Trophoblast cell (in vitro differentiated cells and primary cell): ENCODE results near the gene MAP2K4.

ENCODE experiments used
- DNase-seq, 2 donors: peaks; one replicate each; pipeline ENCODE4 v3.0.0-alpha.2; 2016
- H2AFZ ChIP-seq: 2 replicates; pipeline ENCODE4 v1.6.1; 2013; ENCODE audit warnings: low read length, moderate library complexity, mild to moderate bottlenecking; ENCODE audit not compliant: insufficient read depth, poor library complexity
- H2AK5ac ChIP-seq: 2 replicates; pipeline ENCODE4 v1.6.1; 2013; ENCODE audit warnings: mild to moderate bottlenecking, low read length
- H2BK120ac ChIP-seq: 2 replicates; pipeline ENCODE4 v1.6.1; 2013; ENCODE audit warnings: low read length, mild to moderate bottlenecking, moderate library complexity; ENCODE audit not compliant: insufficient read depth, poor library complexity
- H2BK12ac ChIP-seq: 2 replicates; pipeline ENCODE4 v1.6.1; 2013; ENCODE audit warnings: mild to moderate bottlenecking, low read length, moderate library complexity
- H2BK5ac ChIP-seq: 2 replicates; pipeline ENCODE4 v1.6.1; 2013; ENCODE audit warnings: low read length, low read depth, moderate library complexity, mild to moderate bottlenecking; ENCODE audit not compliant: poor library complexity
- H3K14ac ChIP-seq: 2 replicates; pipeline ENCODE4 v1.6.1; 2013; ENCODE audit warnings: mild to moderate bottlenecking, low read length
- H3K18ac ChIP-seq: 2 replicates; pipeline ENCODE4 v1.6.1; 2013; ENCODE audit warnings: mild to moderate bottlenecking, low read length
- H3K23ac ChIP-seq: 2 replicates; pipeline ENCODE4 v1.6.1; 2013; ENCODE audit warnings: low read length
- H3K27ac ChIP-seq: 2 replicates; pipeline ENCODE4 v1.5.1; 2013; ENCODE audit warnings: low read depth, mild to moderate bottlenecking, inconsistent platforms, low read length, moderate library complexity
- H3K27me3 ChIP-seq: 2 replicates; pipeline ENCODE4 v1.6.1; 2013; ENCODE audit warnings: inconsistent platforms, mild to moderate bottlenecking, low read length, moderate library complexity; ENCODE audit not compliant: insufficient read depth
- H3K36me3 ChIP-seq, 2 experiments: 1 replicate in 1 of 2; 2 replicates in 1 of 2; pipeline ENCODE4 v1.6.1; 2013; ENCODE audit warnings: low read length in 2 of 2, mild to moderate bottlenecking in 2 of 2, moderate library complexity in 1 of 2; ENCODE audit not compliant: insufficient read depth in 2 of 2, control insufficient read depth in 1 of 2
- H3K4ac ChIP-seq: 2 replicates; pipeline ENCODE4 v1.6.1; 2013; ENCODE audit warnings: low read depth, mild to moderate bottlenecking, low read length, moderate library complexity
- H3K4me1 ChIP-seq, 2 experiments: 1 replicate in 1 of 2; 2 replicates in 1 of 2; pipeline ENCODE4 v1.6.1; 2013; ENCODE audit warnings: low read length in 2 of 2, mild to moderate bottlenecking in 2 of 2, moderate library complexity in 1 of 2; ENCODE audit not compliant: insufficient read depth in 2 of 2, control insufficient read depth in 1 of 2
- H3K4me2 ChIP-seq: 2 replicates; pipeline ENCODE4 v1.6.1; 2013; ENCODE audit warnings: inconsistent platforms, mild to moderate bottlenecking, low read length, moderate library complexity
- H3K4me3 ChIP-seq: 2 replicates; pipeline ENCODE4 v1.5.1; 2013; ENCODE audit warnings: mild to moderate bottlenecking, low read depth, low read length, inconsistent platforms
- H3K79me1 ChIP-seq: one replicate; pipeline ENCODE4 v1.6.1; 2013; ENCODE audit warnings: low read length
- H3K79me2 ChIP-seq: 2 replicates; pipeline ENCODE4 v1.6.1; 2013; ENCODE audit warnings: low read length, mild to moderate bottlenecking; ENCODE audit not compliant: control insufficient read depth, insufficient read depth, poor library complexity
- H3K9ac ChIP-seq: 2 replicates; pipeline ENCODE4 v1.6.1; 2013; ENCODE audit warnings: mild to moderate bottlenecking, low read length
- H3K9me3 ChIP-seq: 2 replicates; pipeline ENCODE4 v1.6.1; 2013; ENCODE audit warnings: low read depth, mild to moderate bottlenecking, control low read depth, inconsistent platforms, low read length; ENCODE audit not compliant: insufficient read depth
- H4K12ac ChIP-seq: 2 replicates; pipeline ENCODE4 v1.6.1; 2013; ENCODE audit warnings: low read depth, mild to moderate bottlenecking, low read length, moderate library complexity
- H4K8ac ChIP-seq: 2 replicates; pipeline ENCODE4 v1.6.1; 2013; ENCODE audit warnings: low read depth, mild to moderate bottlenecking, low read length, moderate library complexity
- H4K91ac ChIP-seq: one replicate; pipeline ENCODE4 v1.6.1; 2013; ENCODE audit warnings: low read depth, mild to moderate bottlenecking, low read length, moderate library complexity
- WGBS: extraction: QIAGEN DNeasy Blood & Tissue Kit; methylation state at CpG from one replicate; pipeline ENCODE4 v1.1.7; 2013; ENCODE audit warnings: missing lambda C conversion rate; ENCODE audit not compliant: insufficient read length, insufficient coverage; ENCODE audit errors: extremely low coverage; 5-methylcytosine and 5-hydroxymethylcytosine counted together

The MAP2K4 gene

DNA sequence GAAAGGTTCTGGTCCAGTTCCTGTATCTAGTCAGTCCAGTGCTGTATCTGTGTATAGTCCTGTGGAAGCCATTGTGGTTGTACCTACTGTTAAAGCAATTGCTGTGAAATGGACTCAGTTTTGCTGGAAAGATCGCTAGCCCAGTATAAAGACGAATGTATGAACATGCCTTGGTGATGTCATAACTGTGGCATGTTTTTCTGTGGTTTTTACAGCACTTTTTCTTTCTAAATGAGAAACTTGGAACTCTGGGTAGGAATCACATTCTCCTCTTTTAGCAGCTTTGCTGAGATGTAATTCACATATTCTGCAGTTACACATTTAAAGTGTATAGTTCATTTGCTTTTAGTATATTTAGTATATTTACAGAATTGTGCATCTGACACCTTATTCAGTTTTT, 58.1 kb downstream of the MAP2K4 start:
- DNase-seq, result peak in 1 of 2 donors; percentile 33
- Histone ChIP-seq H3K9me3 (no peaks in the 10 kb centered on the region), H3K79me2 (no peaks in the 10 kb centered on the region), H3K23ac (no peak overlapping the region), H2AK5ac (no peak overlapping the region), H3K4ac (no peak overlapping the region), H3K18ac (no peak overlapping the region), H3K4me2 (no peak overlapping the region), H3K4me1 (peaks cover 0 to 5% of the 10 kb centered on the region in 2 experiments), H3K9ac (no peak overlapping the region), H2BK12ac (no peak overlapping the region), H2AFZ (no peak overlapping the region), H3K4me3 (no peak overlapping the region), H3K36me3 (peaks cover 4 to 14% of the 10 kb centered on the region in 2 experiments), H4K8ac (no peak overlapping the region), H2BK120ac (no peak overlapping the region), H2BK5ac (no peak overlapping the region), H3K14ac (no peak overlapping the region), H3K27ac (no peak overlapping the region), H3K79me1 (no peaks in the 10 kb centered on the region), H3K27me3 (no peaks in the 10 kb centered on the region), H4K12ac (no peak overlapping the region), H4K91ac (no peak overlapping the region)
- WGBS, result no CpG with 5 or more reads among the region's 2 CpGs

DNA sequence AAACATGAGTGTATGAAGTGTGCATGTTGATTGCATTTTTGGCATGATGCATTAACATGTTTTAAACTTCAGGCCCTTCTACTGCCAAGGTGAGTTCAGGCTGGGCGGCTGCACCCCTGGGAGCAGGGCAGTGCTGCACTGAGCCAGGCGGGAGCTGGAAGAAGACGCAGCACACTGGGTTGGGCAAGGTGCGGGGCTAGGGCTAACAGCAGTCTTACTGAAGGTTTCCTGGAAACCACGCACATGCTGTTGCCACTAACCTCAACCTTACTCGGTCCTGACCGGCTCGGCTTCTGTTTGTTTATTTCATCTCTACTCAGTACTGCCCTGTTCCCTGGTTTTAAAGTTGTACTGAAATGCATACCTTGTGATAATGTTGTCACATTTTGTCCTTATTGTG, 61.0 kb downstream of the MAP2K4 start:
- H4K8ac ChIP-seq, result no peak overlapping the region
- H3K4me2 ChIP-seq, result no peak overlapping the region
- H3K4me1 ChIP-seq, result peaks cover 0 to 5% of the 10 kb centered on the region in 2 experiments
- peaks cover 3 to 10% of the 10 kb centered on the region in 2 experiments for H3K36me3 ChIP-seq
- no peak overlapping the region for H2BK5ac ChIP-seq
- no peak overlapping the region for H3K4me3 ChIP-seq
- H2AK5ac ChIP-seq, result no peak overlapping the region
- no peak overlapping the region for H3K14ac ChIP-seq
- H4K12ac ChIP-seq, result no peak overlapping the region
- no peak overlapping the region for H2AFZ ChIP-seq
- H2BK120ac ChIP-seq, result no peak overlapping the region
- H3K18ac ChIP-seq, result no peak overlapping the region
- no peaks in the 10 kb centered on the region for H3K79me1 ChIP-seq
- no peak overlapping the region for H3K4ac ChIP-seq
- no CpG with 5 or more reads among the region's 8 CpGs for WGBS
- H4K91ac ChIP-seq, result no peak overlapping the region
- DNase-seq, result no peak
- no peaks in the 10 kb centered on the region for H3K79me2 ChIP-seq
- H3K23ac ChIP-seq, result no peak overlapping the region
- no peak overlapping the region for H3K9ac ChIP-seq
- H3K27ac ChIP-seq, result no peak overlapping the region
- H3K9me3 ChIP-seq, result no peaks in the 10 kb centered on the region
- H2BK12ac ChIP-seq, result no peak overlapping the region
- H3K27me3 ChIP-seq, result no peaks in the 10 kb centered on the region

DNA sequence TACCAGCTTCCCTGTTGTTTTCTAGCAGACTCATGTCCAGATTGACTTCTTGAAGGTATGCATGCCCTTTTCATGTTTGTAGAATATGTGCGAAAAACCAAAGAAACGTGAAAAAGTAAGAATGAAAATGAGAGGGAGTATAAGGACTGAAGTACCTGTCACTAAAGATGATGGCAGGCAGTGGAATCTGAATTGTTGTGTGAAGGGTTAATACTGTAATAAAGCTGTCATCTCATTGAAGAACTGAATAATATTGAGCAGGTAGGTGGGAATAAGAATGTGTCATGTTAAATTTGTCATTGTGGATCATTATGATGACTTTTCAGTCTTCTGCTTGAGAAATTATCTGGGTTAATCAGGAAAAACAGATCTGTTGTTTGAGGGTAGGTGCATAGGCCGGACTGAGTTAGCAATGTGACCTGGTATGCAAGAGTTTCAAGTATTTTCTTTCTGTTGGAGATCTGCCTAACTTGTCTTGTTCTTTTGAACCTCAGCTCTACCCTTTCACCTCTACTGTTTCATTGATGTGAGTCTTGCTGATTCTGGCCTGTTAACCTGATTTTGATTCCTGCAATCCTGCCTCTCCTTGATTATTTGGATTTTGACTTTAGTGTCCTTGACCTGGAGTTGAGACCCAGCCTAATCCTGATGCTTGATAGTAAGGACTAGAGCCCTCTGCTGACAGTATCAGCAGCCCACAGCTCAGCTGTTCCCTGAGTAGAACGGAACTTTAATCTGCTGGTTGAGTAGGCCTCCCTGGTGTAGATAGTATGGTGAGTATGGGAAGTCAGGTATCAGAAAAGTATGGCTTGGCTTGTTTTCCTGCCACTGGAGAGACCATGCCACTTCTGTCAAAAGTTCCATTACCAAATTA, 64.6 kb downstream of the MAP2K4 start:
- H2AFZ ChIP-seq, result no peak overlapping the region
- WGBS, result no CpG with 5 or more reads among the region's 4 CpGs
- peaks cover 2 to 6% of the 10 kb centered on the region in 2 experiments for H3K4me1 ChIP-seq
- no peaks in the 10 kb centered on the region for H3K79me2 ChIP-seq
- peaks cover 3% of the 10 kb centered on the region in 2 experiments for H3K36me3 ChIP-seq
- DNase-seq, result peak in 1 of 2 donors; percentile 7
- H4K12ac ChIP-seq, result no peak overlapping the region
- H3K9ac ChIP-seq, result no peak overlapping the region
- H2AK5ac ChIP-seq, result no peak overlapping the region
- no peak overlapping the region for H2BK12ac ChIP-seq
- H2BK5ac ChIP-seq, result no peak overlapping the region
- H3K4me2 ChIP-seq, result no peak overlapping the region
- no peak overlapping the region for H3K4ac ChIP-seq
- H3K9me3 ChIP-seq, result no peaks in the 10 kb centered on the region
- H3K14ac ChIP-seq, result no peak overlapping the region
- H4K91ac ChIP-seq, result no peak overlapping the region
- H3K18ac ChIP-seq, result no peak overlapping the region
- H3K4me3 ChIP-seq, result no peak overlapping the region
- H3K27me3 ChIP-seq, result no peaks in the 10 kb centered on the region
- H3K27ac ChIP-seq, result no peak overlapping the region
- no peak overlapping the region for H4K8ac ChIP-seq
- H2BK120ac ChIP-seq, result no peak overlapping the region
- no peaks in the 10 kb centered on the region for H3K79me1 ChIP-seq
- no peak overlapping the region for H3K23ac ChIP-seq

DNA sequence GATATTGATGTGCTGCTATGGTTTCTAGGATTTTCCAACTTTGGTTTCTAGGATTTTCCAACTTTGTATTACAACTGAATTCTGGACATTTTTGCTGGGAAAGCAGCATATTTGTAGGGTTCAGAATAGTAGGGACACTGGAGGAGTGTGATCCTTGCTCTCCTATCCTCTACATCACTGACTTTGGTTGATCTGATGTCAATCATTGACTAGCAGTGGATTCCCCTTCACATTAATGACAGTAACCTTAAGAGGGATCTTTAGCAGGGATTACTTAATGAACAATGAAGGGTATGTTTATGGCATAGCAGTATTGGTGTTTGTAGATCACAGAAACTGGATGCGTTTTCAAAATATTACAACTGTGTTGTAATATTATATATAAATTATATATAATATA, 67.4 kb downstream of the MAP2K4 start:
- Histone ChIP-seq H2BK5ac (no peak overlapping the region), H2AFZ (no peak overlapping the region), H3K27me3 (no peaks in the 10 kb centered on the region), H3K23ac (no peak overlapping the region), H2AK5ac (no peak overlapping the region), H3K18ac (no peak overlapping the region), H3K9ac (no peak overlapping the region), H3K4me1 (peaks cover 2 to 7% of the 10 kb centered on the region in 2 experiments), H3K36me3 (no peaks in the 10 kb centered on the region), H3K9me3 (no peaks in the 10 kb centered on the region), H4K12ac (no peak overlapping the region), H3K14ac (no peak overlapping the region), H2BK120ac (no peak overlapping the region), H3K79me1 (no peaks in the 10 kb centered on the region), H2BK12ac (no peak overlapping the region), H4K8ac (no peak overlapping the region), H4K91ac (no peak overlapping the region), H3K4ac (no peak overlapping the region), H3K4me3 (no peak overlapping the region), H3K79me2 (no peaks in the 10 kb centered on the region), H3K27ac (no peak overlapping the region), H3K4me2 (no peak overlapping the region)
- no CpG with 5 or more reads among the region's 1 CpG for WGBS
- no peak for DNase-seq
